IMR-90 (cell line): ENCODE data around the gene ZNF423.

ENCODE experiments used
- CTCF ChIP-seq: conservative IDR thresholded peaks from 2 replicates; pipeline ENCODE4 v1.5.1; 2012; ENCODE audit warnings: mild to moderate bottlenecking, low read depth, low read length, improper control_type of control experiment
- MAZ ChIP-seq: IDR thresholded peaks from 2 replicates; pipeline ENCODE4 v1.6.1; 2012; ENCODE audit warnings: low read depth, mild to moderate bottlenecking, low read length, improper control_type of control experiment, moderate library complexity, borderline replicate concordance
- NFE2L2 ChIP-seq: fragments of 150-350 bp; IDR thresholded peaks from 2 replicates; pipeline ENCODE4 v1.6.1; 2016; ENCODE audit warnings: low read depth, mild to moderate bottlenecking, low read length
- RAD21 ChIP-seq: IDR thresholded peaks from 2 replicates; pipeline ENCODE4 v1.6.1; 2012; ENCODE audit warnings: low read length, improper control_type of control experiment

- TF ChIP-seq MAZ (no peak), CTCF (no peak), RAD21 (no peak), NFE2L2 (no peak)
Observed at GRCh38 chr16:49679095-49679494, 176.8 kb downstream of the ZNF423 start.
